ENCODE data around the gene CAMK2A.

DNA sequence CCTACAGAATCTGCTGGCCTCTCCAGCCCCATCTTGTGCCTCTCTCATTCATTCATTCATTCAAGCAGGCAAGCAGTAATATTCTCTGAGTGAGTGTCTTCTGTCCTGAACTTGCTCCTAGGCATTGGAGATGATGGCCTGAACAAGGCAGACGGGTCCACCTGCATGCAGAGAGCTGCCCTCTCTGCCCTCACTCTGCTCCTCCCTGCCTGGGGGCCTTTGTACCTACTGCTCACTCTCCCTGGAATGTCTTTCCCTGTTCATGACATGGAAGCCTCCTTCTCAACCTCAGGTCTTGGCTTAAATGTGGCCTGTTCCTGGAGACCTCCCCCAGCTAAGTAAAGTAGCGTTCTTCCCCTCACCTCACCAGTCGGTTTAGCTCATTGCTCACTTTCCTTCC lies 116.4 kb downstream of the CAMK2A start:
- TF ChIP-seq, protein P1, sequence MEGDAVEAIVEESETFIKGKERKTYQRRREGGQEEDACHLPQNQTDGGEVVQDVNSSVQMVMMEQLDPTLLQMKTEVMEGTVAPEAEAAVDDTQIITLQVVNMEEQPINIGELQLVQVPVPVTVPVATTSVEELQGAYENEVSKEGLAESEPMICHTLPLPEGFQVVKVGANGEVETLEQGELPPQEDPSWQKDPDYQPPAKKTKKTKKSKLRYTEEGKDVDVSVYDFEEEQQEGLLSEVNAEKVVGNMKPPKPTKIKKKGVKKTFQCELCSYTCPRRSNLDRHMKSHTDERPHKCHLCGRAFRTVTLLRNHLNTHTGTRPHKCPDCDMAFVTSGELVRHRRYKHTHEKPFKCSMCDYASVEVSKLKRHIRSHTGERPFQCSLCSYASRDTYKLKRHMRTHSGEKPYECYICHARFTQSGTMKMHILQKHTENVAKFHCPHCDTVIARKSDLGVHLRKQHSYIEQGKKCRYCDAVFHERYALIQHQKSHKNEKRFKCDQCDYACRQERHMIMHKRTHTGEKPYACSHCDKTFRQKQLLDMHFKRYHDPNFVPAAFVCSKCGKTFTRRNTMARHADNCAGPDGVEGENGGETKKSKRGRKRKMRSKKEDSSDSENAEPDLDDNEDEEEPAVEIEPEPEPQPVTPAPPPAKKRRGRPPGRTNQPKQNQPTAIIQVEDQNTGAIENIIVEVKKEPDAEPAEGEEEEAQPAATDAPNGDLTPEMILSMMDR (conservative IDR thresholded peaks at IDR 0.05; ENCODE audit: low read length) = no peak
- TF ChIP-seq EZH2phosphoT487 (IDR thresholded peaks at IDR 0.05; ENCODE audit: borderline replicate concordance, low read depth, low read length) = no peak
